HG03097 (cell line): ENCODE measurements around the gene CLDN14.

Source experiments
- ATAC-seq: cut with Tn5 transposase; IDR thresholded peaks from one replicate; pipeline ENCODE4 v1.9.1; 2021; ENCODE audit not compliant: unreplicated experiment, low FRiP score

Gene CLDN14, protein sequence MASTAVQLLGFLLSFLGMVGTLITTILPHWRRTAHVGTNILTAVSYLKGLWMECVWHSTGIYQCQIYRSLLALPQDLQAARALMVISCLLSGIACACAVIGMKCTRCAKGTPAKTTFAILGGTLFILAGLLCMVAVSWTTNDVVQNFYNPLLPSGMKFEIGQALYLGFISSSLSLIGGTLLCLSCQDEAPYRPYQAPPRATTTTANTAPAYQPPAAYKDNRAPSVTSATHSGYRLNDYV

GRCh38 chr21:36479415-36480402 is at the start of gene CLDN14:
CLDN14 (minus strand) TSS chr21:36480122; CDS start chr21:36461695, 18,427 bp downstream.
- ATAC-seq: no peak

DNA sequence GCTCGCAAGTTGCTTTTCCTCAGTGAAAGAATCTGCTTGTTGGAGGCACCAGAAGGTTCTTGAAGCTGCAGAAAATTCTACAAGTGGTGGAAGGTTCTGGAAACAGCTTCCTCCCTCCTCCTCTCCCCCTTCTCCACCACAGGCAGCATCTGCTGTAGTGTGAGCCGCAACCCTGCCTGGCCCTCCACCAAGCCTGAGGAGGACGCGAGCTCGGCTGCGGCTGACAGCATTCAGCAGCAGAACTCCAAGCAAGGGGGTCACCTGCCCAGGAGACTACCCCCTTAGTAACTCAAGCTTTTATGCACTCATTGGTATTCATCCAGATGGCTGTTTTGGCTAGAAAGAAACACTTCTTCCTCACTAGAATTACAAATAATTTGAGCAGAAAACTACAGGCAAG is 48.8 kb upstream of the CLDN14 start:
- ATAC-seq: no peak

GRCh38 chr21:36527317-36527716 is 47.4 kb upstream of the CLDN14 start:
- no peak for ATAC-seq

- ATAC-seq: no peak
Measured at GRCh38 chr21:36526104-36526503, 46.2 kb upstream of the CLDN14 start.

DNA sequence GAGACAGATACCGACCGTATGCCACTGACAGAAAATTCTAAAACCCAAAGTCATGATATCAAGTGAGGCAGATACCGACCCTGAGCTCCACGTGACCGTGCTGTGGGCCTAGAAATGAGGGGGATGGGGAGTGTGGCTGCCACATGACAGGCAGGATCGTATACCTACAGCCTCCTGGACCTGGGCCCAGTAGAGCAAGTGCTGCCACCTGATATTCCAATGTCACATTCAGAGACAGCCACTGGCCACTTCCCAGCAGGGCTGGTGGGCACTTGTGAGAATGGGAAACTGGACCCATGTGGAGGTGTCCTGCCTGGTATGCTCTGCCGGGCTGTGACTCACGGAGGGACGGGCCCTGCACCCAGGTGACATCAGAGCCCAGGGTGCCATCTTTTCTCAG is 44.6 kb upstream of the CLDN14 start:
- ATAC-seq: no peak

DNA sequence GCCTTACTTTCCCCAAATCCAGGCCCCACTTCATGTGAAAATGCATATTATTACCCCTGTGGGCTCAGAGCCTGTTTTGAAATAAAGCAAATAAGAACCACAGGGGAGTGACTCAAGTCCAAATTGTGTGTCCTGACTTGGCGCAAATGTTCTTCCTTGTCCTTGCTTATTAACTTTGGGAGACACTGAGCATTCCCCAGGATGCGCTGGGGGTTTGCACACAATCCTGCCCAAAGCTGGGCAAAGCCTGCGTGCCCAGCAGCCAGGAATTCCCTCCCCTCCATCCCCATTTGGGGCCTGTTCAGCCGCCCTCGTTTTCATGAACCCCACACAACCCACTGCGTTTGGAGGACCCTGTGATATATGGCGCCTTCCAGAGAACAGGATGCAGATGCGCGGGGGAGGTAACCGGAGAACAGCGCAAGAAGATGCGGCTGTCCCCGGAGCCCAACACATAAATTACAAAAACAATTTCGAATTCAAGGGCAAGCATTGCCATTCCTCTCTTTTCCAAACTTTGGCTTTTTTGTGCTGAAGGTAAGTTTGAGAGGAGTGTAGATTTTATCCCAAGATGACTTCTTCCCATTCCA is 42.4 kb upstream of the CLDN14 start:
- ATAC-seq: no peak

GRCh38 chr21:36518883-36519492 is 39.1 kb upstream of the CLDN14 start:
- no peak for ATAC-seq

DNA sequence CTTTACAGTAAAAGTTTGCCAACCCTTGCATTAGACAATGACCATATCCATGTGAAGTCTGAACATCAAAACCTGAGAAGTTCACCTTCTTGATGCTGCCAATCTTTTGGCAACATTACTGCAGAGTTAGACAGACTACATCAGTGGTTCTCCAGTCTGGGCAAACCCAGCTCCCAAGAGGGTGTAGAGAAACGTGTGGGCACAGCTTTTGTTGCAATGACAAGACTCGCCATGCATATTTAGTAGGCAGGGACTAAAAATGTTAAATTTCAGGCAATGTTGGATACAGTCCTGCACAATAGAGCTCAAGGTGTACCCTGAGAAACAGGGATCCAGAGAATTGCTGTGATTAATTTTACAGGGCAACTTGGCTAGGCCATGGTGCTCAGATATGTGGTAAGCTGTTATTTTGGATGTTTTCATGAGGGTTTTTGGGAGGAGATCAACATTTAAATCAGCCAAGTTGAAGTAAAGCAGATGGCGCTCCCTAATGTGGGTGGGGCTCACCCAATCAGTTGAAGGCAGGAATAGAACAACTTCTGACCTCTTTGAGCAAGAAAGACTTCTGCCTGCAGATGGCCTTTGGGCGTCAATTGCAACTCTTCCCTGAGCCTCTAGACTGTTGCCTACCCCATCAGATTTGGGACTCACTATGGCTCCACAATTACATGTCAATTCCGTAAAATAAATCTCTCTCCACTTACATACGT is 37.6 kb upstream of the CLDN14 start:
- no peak for ATAC-seq

GRCh38 chr21:36516281-36516680 is 36.4 kb upstream of the CLDN14 start:
- no peak for ATAC-seq

DNA sequence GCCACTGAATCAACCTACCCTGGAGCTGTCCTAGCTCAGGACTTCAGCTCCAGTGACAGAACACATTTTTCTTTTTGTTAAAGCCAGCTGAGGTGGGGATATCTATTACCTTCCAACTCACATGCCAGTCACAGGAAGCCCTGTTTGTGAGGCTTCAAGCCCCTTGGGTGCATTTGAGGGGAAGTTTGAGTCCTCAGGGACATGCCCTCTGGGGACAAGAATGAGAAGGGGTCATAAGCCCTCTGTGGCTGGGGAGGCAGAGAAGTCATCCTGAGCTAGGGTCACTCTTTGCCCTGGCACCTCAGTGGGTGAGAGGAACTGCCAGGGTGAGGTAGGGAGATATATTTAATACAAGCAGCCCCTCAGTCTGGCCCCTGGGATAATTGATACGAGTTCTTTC is 33.5 kb upstream of the CLDN14 start:
- no peak for ATAC-seq

DNA sequence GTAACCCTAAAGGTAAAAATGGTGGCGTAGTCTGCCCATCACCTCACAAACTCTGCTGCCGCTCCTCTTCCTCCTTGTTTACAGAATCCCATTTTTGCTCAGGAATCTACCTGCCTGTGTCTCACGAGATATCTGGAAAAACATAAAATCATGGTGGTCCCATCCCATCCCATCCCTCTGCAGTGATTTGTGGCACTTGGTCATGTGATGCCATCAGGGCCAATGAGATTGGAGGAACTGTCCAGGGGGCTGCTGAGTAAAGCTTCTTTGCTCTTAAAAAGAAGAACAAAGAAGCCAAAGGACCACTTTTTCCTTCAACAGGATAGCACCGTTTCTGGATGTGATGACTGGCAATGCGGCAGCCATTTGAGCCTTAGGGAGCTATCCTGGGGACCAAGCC is 33.0 kb upstream of the CLDN14 start:
- no peak for ATAC-seq

DNA sequence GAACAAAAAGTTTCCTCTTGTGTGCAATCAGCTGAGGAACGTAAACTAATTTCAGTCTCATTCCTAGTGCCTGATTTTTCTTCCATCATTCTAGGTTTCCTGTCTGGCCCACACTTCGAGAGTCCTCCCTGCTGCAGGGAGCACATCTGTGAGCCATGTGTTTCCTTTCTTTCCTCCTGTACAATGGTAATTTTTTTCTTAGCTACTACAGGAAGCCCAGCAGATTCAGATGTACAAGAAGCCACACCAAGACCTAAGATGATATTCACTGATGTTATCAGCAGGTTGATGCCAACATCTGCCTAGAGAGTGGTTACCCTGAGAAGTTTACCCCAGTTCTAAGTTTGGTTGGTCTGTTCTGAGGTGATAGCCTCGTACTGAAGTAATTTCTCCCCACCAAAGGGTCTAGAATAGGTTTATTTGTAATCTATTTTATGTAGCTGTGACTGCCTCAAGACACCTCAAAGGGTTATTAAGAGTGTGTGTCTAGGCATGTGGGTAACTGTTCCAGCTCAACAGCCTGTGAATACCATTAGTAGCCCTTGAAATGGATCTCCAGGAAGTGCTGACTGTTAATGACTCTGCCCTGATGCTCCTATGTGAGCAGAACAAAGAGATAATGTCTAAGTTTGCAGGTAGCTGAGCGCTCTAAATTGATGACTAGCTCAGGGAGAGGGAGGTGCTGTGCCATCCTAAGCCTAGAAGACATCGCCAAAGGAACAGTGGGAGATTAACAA is 31.7 kb upstream of the CLDN14 start:
- no peak for ATAC-seq

GRCh38 chr21:36510911-36511310 is 31.0 kb upstream of the CLDN14 start:
- ATAC-seq: no peak

DNA sequence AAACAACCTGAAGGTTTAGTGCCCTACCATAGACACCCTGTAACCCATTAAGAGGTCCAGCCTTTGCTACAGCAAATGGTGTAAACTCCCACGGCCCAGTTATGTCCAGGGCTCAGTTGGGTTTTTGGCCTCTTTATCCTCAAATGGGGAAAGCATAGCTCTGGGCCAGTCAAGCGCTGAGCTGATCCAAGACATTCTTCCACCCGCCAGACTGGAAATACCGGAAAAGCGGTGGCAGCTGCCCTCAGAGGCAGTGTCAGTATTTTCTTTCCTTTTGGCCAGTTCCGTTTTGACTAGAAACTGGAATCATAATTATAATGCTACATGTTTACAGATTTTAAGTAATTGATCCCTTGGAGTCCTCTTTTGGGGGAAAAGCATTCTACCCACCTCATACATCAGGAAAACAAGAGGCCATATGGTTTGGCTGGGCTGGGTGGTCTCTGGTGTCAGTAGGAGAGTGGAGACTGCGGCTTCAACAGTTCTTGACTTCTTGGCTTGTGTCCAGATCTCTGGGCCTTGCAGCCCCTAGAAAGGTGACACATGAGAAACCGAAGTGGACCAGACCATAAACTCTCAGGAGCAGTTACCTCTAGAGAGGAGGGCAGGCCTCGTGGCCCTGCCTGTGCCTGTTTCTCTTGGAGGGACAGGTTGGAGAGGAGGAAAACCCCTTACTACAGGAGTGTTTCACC is 30.2 kb upstream of the CLDN14 start:
- ATAC-seq: no peak

DNA sequence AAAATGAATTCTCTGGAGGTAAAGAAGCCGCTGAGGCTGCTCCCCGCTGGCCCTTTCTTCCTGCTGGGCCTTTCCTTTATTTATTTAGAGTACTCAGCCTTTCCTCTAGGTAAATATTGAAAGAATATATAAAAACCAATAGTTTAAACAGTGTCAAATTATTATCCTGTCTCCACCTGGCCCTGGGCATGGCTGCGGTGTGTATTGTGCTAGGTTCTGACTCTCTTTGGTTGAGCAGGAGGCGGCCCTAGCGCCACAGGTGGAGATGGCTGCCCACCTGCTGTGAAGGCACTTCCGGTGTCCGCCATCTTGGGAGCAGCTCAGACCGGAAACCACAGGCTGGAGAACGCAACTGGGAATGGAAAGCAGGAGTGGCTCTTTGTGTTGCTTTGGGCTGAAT is 29.0 kb upstream of the CLDN14 start:
- ATAC-seq: no peak

DNA sequence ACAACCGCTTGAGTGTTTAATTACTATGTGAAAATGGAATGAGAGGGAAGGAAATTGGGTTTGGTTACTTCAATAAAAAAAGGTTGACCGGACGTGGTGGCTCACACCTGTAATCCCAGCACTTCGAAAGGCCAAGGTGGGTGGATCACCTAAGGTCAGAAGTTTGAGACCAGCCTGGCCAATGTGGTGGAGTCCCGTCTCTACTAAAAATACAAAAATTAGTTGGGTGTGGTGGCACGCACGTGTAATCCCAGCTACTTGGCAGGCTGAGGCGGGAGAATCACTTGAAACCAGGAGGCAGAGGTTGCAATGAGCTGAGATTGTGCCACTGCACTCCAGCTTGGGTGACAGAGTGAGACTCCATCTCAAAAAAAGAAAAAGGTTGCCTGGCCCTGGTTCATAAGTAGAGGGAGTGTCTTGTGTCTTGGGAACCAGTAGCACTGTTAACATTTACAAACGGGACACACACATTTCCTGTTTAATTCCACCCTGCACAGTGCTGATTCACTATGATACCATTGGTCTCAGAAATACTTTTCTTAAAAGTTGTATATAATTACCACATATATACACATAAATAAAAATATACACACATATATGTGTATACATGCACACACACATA is 27.6 kb upstream of the CLDN14 start:
- ATAC-seq: no peak

GRCh38 chr21:36506482-36506881 is 26.6 kb upstream of the CLDN14 start:
- ATAC-seq: no peak
